ENCODE data around the gene CACNA1C. TPM values are rescaled to one million over a fixed set of nuclear protein-coding genes. Genes with fewer than 3 reads are reported as not detected.

The CACNA1C gene
- total RNA-seq, 2 experiments from 2014 or later, result 0.05 to 0.08 TPM

DNA sequence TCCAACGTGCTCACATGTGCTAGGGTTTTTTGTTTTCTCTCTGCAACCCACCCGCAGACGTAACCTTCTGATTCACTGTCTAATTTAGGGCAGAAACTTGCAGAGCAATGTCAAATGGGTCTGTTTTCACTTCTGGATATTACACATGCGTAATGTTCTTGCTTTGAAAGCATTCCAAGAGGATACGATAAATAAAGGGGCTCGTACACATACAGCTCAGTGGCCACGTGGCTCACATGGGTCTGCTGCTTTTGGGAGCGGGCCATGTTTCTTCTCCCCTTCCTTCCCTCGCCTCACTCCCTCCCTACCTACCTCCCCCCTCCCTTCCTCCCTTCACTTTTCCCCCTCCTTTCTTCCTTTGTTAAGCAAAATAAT lies 23.4 kb downstream of the CACNA1C start:
- H3K36me3 Mint-ChIP-seq (ENCODE audit: low read depth), result no peaks in the 10 kb centered on the region
- no peak overlapping the region for H3K4me3 Mint-ChIP-seq
- H3K27ac ChIP-seq (ENCODE audit: low read depth in 1 of 2, low read length in 2 of 2), result no peak overlapping the region
- POLR2A ChIA-PET, result no interaction called here
- ATAC-seq (ENCODE audit: poor library complexity) (no peak), DNase-seq (no peak)
- H3K4me1 ChIP-seq (ENCODE audit: insufficient read depth, low read length), result no peaks in the 10 kb centered on the region
- no peaks in the 10 kb centered on the region for H3K36me3 ChIP-seq (ENCODE audit: insufficient read depth, low read length)
- H3K27ac Mint-ChIP-seq, result no peak overlapping the region
- H3K27me3 Mint-ChIP-seq, result peaks cover 14% of the 10 kb centered on the region
- H3K4me1 Mint-ChIP-seq (ENCODE audit: low read depth), result no peaks in the 10 kb centered on the region
- peaks cover 3 to 6% of the 10 kb centered on the region in 2 experiments for H3K27me3 ChIP-seq (ENCODE audit: control insufficient read depth in 1 of 2, insufficient read depth in 2 of 2, low read length in 2 of 2)
- H3K9me3 Mint-ChIP-seq, result peaks cover 12% of the 10 kb centered on the region
- TF ChIP-seq, protein P1, sequence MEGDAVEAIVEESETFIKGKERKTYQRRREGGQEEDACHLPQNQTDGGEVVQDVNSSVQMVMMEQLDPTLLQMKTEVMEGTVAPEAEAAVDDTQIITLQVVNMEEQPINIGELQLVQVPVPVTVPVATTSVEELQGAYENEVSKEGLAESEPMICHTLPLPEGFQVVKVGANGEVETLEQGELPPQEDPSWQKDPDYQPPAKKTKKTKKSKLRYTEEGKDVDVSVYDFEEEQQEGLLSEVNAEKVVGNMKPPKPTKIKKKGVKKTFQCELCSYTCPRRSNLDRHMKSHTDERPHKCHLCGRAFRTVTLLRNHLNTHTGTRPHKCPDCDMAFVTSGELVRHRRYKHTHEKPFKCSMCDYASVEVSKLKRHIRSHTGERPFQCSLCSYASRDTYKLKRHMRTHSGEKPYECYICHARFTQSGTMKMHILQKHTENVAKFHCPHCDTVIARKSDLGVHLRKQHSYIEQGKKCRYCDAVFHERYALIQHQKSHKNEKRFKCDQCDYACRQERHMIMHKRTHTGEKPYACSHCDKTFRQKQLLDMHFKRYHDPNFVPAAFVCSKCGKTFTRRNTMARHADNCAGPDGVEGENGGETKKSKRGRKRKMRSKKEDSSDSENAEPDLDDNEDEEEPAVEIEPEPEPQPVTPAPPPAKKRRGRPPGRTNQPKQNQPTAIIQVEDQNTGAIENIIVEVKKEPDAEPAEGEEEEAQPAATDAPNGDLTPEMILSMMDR (IDR thresholded peaks at IDR 0.05), result no peak
- H3K9me3 ChIP-seq (ENCODE audit: control insufficient read depth in 1 of 2, insufficient read depth in 1 of 2, low read length in 2 of 2), result peaks cover 6 to 20% of the 10 kb centered on the region in 2 experiments
- CTCF ChIA-PET, result no interaction called here
- no peak overlapping the region for H3K4me3 ChIP-seq (ENCODE audit: low read length)
- intact Hi-C loops (cut with DNase I, micrococcal nuclease), result no loop called here

DNA sequence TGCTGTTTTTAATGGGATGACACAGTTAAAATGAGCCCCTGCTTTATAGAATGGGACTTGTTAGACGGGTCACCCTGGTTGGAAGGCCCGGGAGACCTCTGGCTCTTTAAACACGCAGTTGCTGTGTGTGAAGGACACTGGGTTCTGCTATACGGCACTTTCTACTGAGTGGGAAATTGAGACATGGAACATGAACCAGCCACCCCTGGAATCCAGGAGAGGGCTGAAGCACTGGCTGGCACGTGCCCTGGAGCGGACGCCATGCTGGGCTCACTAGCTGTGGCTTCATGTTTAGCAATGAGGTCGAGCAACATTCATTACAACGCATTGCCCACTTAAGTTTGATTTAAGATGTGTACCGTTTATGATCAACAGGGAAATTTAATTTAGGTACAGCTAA lies 23.9 kb downstream of the CACNA1C start:
- H3K27me3 Mint-ChIP-seq, result peaks cover 14% of the 10 kb centered on the region
- Histone ChIP-seq H3K9me3 (ENCODE audit: control insufficient read depth in 1 of 2, insufficient read depth in 1 of 2, low read length in 2 of 2) (peaks cover under 1 to 21% of the 10 kb centered on the region in 2 experiments), H3K36me3 (ENCODE audit: insufficient read depth, low read length) (no peaks in the 10 kb centered on the region), H3K4me3 (ENCODE audit: low read length) (no peak overlapping the region), H3K27me3 (ENCODE audit: control insufficient read depth in 1 of 2, insufficient read depth in 2 of 2, low read length in 2 of 2) (peaks cover 3 to 6% of the 10 kb centered on the region in 2 experiments), H3K27ac (ENCODE audit: low read depth in 1 of 2, low read length in 2 of 2) (no peak overlapping the region), H3K4me1 (ENCODE audit: insufficient read depth, low read length) (no peaks in the 10 kb centered on the region)
- intact Hi-C loops (cut with DNase I, micrococcal nuclease), result no loop called here
- ChIA-PET CTCF (no interaction called here), POLR2A (no interaction called here)
- DNase-seq (no peak), ATAC-seq (ENCODE audit: poor library complexity) (no peak)
- H3K27ac Mint-ChIP-seq, result no peak overlapping the region
- no peak overlapping the region for H3K4me3 Mint-ChIP-seq
- H3K36me3 Mint-ChIP-seq (ENCODE audit: low read depth), result no peaks in the 10 kb centered on the region
- H3K4me1 Mint-ChIP-seq (ENCODE audit: low read depth), result no peaks in the 10 kb centered on the region
- peaks cover 7% of the 10 kb centered on the region for H3K9me3 Mint-ChIP-seq
- TF ChIP-seq, protein P1 (IDR thresholded peaks at IDR 0.05), result no peak

DNA sequence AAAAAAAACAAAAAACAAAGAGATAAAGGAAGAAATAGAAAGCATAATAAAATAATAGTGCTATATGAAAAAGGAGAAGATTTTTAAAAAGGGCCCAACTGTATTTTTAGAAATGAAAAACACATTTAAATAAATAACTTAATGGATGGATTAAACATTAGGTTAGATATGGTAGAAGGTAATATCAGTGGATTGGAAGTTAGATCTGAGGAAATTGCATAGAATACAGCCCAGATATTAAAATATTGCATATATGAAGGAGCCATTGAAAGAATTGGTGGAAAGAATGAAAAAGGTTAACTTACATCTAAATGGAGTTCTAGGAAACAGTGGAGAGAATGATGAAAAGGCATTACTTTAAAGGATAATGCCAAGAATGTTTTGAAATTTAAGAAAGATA lies 27.8 kb downstream of the CACNA1C start:
- intact Hi-C loops (cut with DNase I, micrococcal nuclease), result no loop called here
- ATAC-seq (ENCODE audit: poor library complexity), result no peak
- H3K27ac ChIP-seq (ENCODE audit: low read depth in 1 of 2, low read length in 2 of 2), result no peak overlapping the region
- TF ChIP-seq, protein P1 (IDR thresholded peaks at IDR 0.05), result no peak
- H3K27me3 ChIP-seq (ENCODE audit: control insufficient read depth in 1 of 2, insufficient read depth in 2 of 2, low read length in 2 of 2), result peaks cover under 1 to 2% of the 10 kb centered on the region in 2 experiments
- H3K4me3 Mint-ChIP-seq, result no peak overlapping the region
- peaks cover 0 to 13% of the 10 kb centered on the region in 2 experiments for H3K9me3 ChIP-seq (ENCODE audit: control insufficient read depth in 1 of 2, insufficient read depth in 1 of 2, low read length in 2 of 2)
- H3K27ac Mint-ChIP-seq, result no peak overlapping the region
- CTCF ChIA-PET, result no interaction called here
- DNase-seq, result no peak
- no peaks in the 10 kb centered on the region for H3K4me1 Mint-ChIP-seq (ENCODE audit: low read depth)
- H3K27me3 Mint-ChIP-seq, result peaks cover 12% of the 10 kb centered on the region
- no peaks in the 10 kb centered on the region for H3K4me1 ChIP-seq (ENCODE audit: insufficient read depth, low read length)
- no peak overlapping the region for H3K4me3 ChIP-seq (ENCODE audit: low read length)
- H3K9me3 Mint-ChIP-seq, result peaks cover 7% of the 10 kb centered on the region
- POLR2A ChIA-PET, result no interaction called here
- H3K36me3 ChIP-seq (ENCODE audit: insufficient read depth, low read length), result no peaks in the 10 kb centered on the region
- H3K36me3 Mint-ChIP-seq (ENCODE audit: low read depth), result no peaks in the 10 kb centered on the region

Measured in CD4-positive, alpha-beta T cell (primary cell).